IMR-90 (cell line): ENCODE data around the gene DGKQ. TPM values are rescaled to one million over a fixed set of nuclear protein-coding genes. Genes with fewer than 3 reads are reported as not detected.

ENCODE experiments used
- ATAC-seq: fragments of 200-7000 bp; cut with Tn5 transposase; 2 replicates; pipeline ENCODE4 v1.9.1; 2020; ENCODE audit warnings: low read depth, mild to moderate bottlenecking, moderate library complexity
- BruUV-seq: library from RNA; stranded (reverse); fragments of 400-500 nt; replicated peaks from 2 replicates; lab custom pipeline; 2021; lab: Mats Ljungman, UMichigan
- CTCF ChIA-PET: fragments of 300-600 bp; formaldehyde crosslinking; extraction: SDS; loops from one replicate; lab custom pipeline; 2021; ENCODE audit warnings: antibody characterized with exemption; lab: Yijun Ruan, JAX
- POLR2A ChIA-PET: fragments of 300-600 bp; sonication (Branson Sonifier 250); formaldehyde crosslinking; loops from one replicate; lab custom pipeline; 2022; ENCODE audit warnings: antibody characterized with exemption; ENCODE audit not compliant: unreplicated experiment; lab: Charles Lee
- DNase-seq: peaks from one replicate; pipeline ENCODE4 v3.0.0; 2013
- H2AFZ ChIP-seq: replicated peaks from 2 replicates; pipeline ENCODE3; 2013; ENCODE audit warnings: low read length, mild to moderate bottlenecking; ENCODE audit not compliant: poor library complexity
- H2AK5ac ChIP-seq: 2 replicates; pipeline ENCODE4 v1.6.1; 2013; ENCODE audit warnings: low read depth, low read length, inconsistent platforms
- H2AK9ac ChIP-seq: replicated peaks from 2 replicates; pipeline ENCODE3; 2013; ENCODE audit warnings: mild to moderate bottlenecking, low read depth, low read length, moderate library complexity; ENCODE audit not compliant: poor library complexity
- H2BK120ac ChIP-seq: 2 replicates; pipeline ENCODE4 v1.6.1; 2013; ENCODE audit warnings: low read depth, low read length, inconsistent platforms
- H2BK15ac ChIP-seq: 3 replicates; pipeline ENCODE4 v1.6.1; 2013; ENCODE audit warnings: low read depth, low read length, inconsistent platforms
- H2BK20ac ChIP-seq: 2 replicates; pipeline ENCODE4 v1.6.1; 2013; ENCODE audit warnings: low read depth, mild to moderate bottlenecking, inconsistent platforms, low read length, moderate library complexity
- H2BK5ac ChIP-seq: 2 replicates; pipeline ENCODE4 v1.6.1; 2013; ENCODE audit warnings: mild to moderate bottlenecking, low read depth, low read length, inconsistent platforms; ENCODE audit not compliant: poor library complexity, severe bottlenecking
- H3K14ac ChIP-seq: replicated peaks from 2 replicates; pipeline ENCODE4 v1.6.1; 2013; ENCODE audit warnings: low read depth, low read length, inconsistent platforms
- H3K18ac ChIP-seq: 2 replicates; pipeline ENCODE4 v1.6.1; 2013; ENCODE audit warnings: low read depth, low read length, control low read depth
- H3K23ac ChIP-seq: 2 replicates; pipeline ENCODE4 v1.6.1; 2013; ENCODE audit warnings: low read depth, low read length, inconsistent platforms
- H3K27ac ChIP-seq: 2 replicates; pipeline ENCODE4 v1.5.1; 2013; ENCODE audit warnings: mild to moderate bottlenecking, control low read depth, low read length; ENCODE audit not compliant: insufficient read depth
- H3K27me3 ChIP-seq: 2 replicates; pipeline ENCODE4 v1.6.1; 2013; ENCODE audit warnings: low read length; ENCODE audit not compliant: control insufficient read depth, insufficient read depth
- H3K36me3 ChIP-seq: 2 replicates; pipeline ENCODE4 v1.6.1; 2013; ENCODE audit warnings: low read length, mixed read lengths; ENCODE audit not compliant: control insufficient read depth, insufficient read depth
- H3K4ac ChIP-seq: 2 replicates; pipeline ENCODE4 v1.6.1; 2013; ENCODE audit warnings: low read depth, low read length, inconsistent platforms
- H3K4me1 ChIP-seq: 2 replicates; pipeline ENCODE4 v1.6.1; 2013; ENCODE audit warnings: low read length, mixed read lengths; ENCODE audit not compliant: control insufficient read depth, insufficient read depth
- H3K4me2 ChIP-seq: 2 replicates; pipeline ENCODE4 v1.6.1; 2013; ENCODE audit warnings: low read depth, mild to moderate bottlenecking, control low read depth, low read length, moderate library complexity
- H3K4me3 ChIP-seq: 2 replicates; pipeline ENCODE4 v1.5.1; 2013; ENCODE audit warnings: low read depth, mild to moderate bottlenecking, control low read depth, low read length, moderate library complexity; ENCODE audit not compliant: insufficient read depth
- H3K56ac ChIP-seq: 2 replicates; pipeline ENCODE4 v1.6.1; 2013; ENCODE audit warnings: low read length, inconsistent platforms; ENCODE audit not compliant: insufficient read depth; ENCODE audit errors: extremely low read depth
- H3K79me1 ChIP-seq, 2 experiments: 2 replicates each; pipeline ENCODE4 v1.6.1; 2013; ENCODE audit warnings: low read length in 2 of 2, inconsistent platforms in 1 of 2, low read depth in 1 of 2
- H3K9ac ChIP-seq: 2 replicates; pipeline ENCODE4 v1.6.1; 2013; ENCODE audit warnings: low read depth, low read length, control low read depth
- H3K9me1 ChIP-seq: 2 replicates; pipeline ENCODE4 v1.6.1; 2013; ENCODE audit warnings: low read length, inconsistent platforms; ENCODE audit not compliant: insufficient read depth
- H3K9me3 ChIP-seq: 2 replicates; pipeline ENCODE4 v1.6.1; 2013; ENCODE audit warnings: low read length; ENCODE audit not compliant: control insufficient read depth, insufficient read depth
- H4K20me1 ChIP-seq: 2 replicates; pipeline ENCODE4 v1.6.1; 2013; ENCODE audit warnings: low read length, inconsistent platforms; ENCODE audit not compliant: insufficient read depth
- H4K5ac ChIP-seq: 2 replicates; pipeline ENCODE4 v1.6.1; 2013; ENCODE audit warnings: mild to moderate bottlenecking, low read depth, low read length, control low read depth
- H4K8ac ChIP-seq, 2 experiments: 2 replicates each; pipeline ENCODE4 v1.6.1; 2013; ENCODE audit warnings: low read depth in 2 of 2, low read length in 2 of 2, control low read depth in 1 of 2, inconsistent platforms in 1 of 2
- H4K91ac ChIP-seq: 2 replicates; pipeline ENCODE4 v1.6.1; 2013; ENCODE audit warnings: low read depth, low read length, inconsistent platforms; ENCODE audit not compliant: insufficient read depth
- BHLHE40 ChIP-seq: fragments of 150-350 bp; IDR thresholded peaks from 2 replicates; pipeline ENCODE4 v1.6.1; 2016; ENCODE audit warnings: mild to moderate bottlenecking, low read depth, low read length
- CEBPB ChIP-seq: IDR thresholded peaks from 2 replicates; pipeline ENCODE4 v1.6.1; 2012; ENCODE audit warnings: low read depth, low read length, improper control_type of control experiment
- CHD1 ChIP-seq: IDR thresholded peaks from 2 replicates; pipeline ENCODE4 v1.6.1; 2012; ENCODE audit warnings: low read depth, low read length, improper control_type of control experiment
- FOS ChIP-seq: fragments of 150-350 bp; IDR thresholded peaks from 2 replicates; pipeline ENCODE4 v1.6.1; 2016; ENCODE audit warnings: low read depth, low read length
- MAFK ChIP-seq: IDR thresholded peaks from 2 replicates; pipeline ENCODE4 v1.6.1; 2012; ENCODE audit warnings: low read depth, low read length, improper control_type of control experiment
- MAZ ChIP-seq: IDR thresholded peaks from 2 replicates; pipeline ENCODE4 v1.6.1; 2012; ENCODE audit warnings: low read depth, mild to moderate bottlenecking, low read length, improper control_type of control experiment, moderate library complexity, borderline replicate concordance
- MXI1 ChIP-seq: IDR thresholded peaks from 2 replicates; pipeline ENCODE4 v1.6.1; 2012; ENCODE audit warnings: low read depth, mild to moderate bottlenecking, low read length, moderate library complexity, borderline replicate concordance
- POLR2A ChIP-seq: IDR thresholded peaks from 2 replicates; pipeline ENCODE4 v1.6.1; 2012; ENCODE audit warnings: mild to moderate bottlenecking, low read depth, low read length
- RAD21 ChIP-seq: IDR thresholded peaks from 2 replicates; pipeline ENCODE4 v1.6.1; 2012; ENCODE audit warnings: low read length, improper control_type of control experiment
- RCOR1 ChIP-seq: IDR thresholded peaks from 2 replicates; pipeline ENCODE4 v1.6.1; 2012; ENCODE audit warnings: mild to moderate bottlenecking, low read length, improper control_type of control experiment; ENCODE audit not compliant: insufficient replicate concordance
- RFX5 ChIP-seq: IDR thresholded peaks from 2 replicates; pipeline ENCODE4 v1.8.0; 2012; ENCODE audit warnings: low read depth, mild to moderate bottlenecking, low read length, moderate library complexity
- SMC3 ChIP-seq: fragments of 150-350 bp; IDR thresholded peaks from 2 replicates; pipeline ENCODE4 v1.6.1; 2016; ENCODE audit warnings: low read depth, mild to moderate bottlenecking, antibody characterized with exemption, low read length, moderate library complexity
- WGBS, 2 experiments: methylation state at CpG; one replicate each; pipeline versions ENCODE4 v1.1.5 to v1.1.7; 2013; ENCODE audit warnings: missing lambda C conversion rate in 2 of 2; ENCODE audit not compliant: insufficient read length in 1 of 2; ENCODE audit errors: extremely low coverage in 2 of 2; 5-methylcytosine and 5-hydroxymethylcytosine counted together
- dilution Hi-C: fragments of 300-500 bp; cut with HindIII; formaldehyde crosslinking; loops from one replicate; pipeline ENCODE4 v1.14.3; 2018; ENCODE audit warnings: low sequenced_read_pairs; ENCODE audit not compliant: unreplicated experiment
- in situ Hi-C: fragments of 300-500 bp; cut with MboI; formaldehyde crosslinking; loops from 3 replicates; pipeline ENCODE4 v1.14.3; 2019; ENCODE audit warnings: low sequenced_read_pairs, inconsistent platforms, mixed read lengths
- intact Hi-C: fragments of 100-400 bp; cut with micrococcal nuclease; formaldehyde crosslinking; loops from 2 replicates; pipeline ENCODE4 v1.10.0; 2022
- polyA plus RNA-seq, 3 experiments: library from polyadenylated mRNA; depleted of rRNA; stranded (reverse); fragments of >200 nt; gene quantifications; 2 replicates each; pipeline ENCODE4 v1.2.3, GENCODE V29; 2012; ENCODE audit warnings: low replicate concordance in 1 of 3
- total RNA-seq: library from RNA; depleted of rRNA; stranded (reverse); fragments of >200 nt; gene quantifications from 2 replicates; pipeline ENCODE4 v1.2.3, GENCODE V29; 2012
- TF ChIP-seq, protein P1 (sequence below): conservative IDR thresholded peaks from 2 replicates; pipeline ENCODE4 v1.5.1; 2012; ENCODE audit warnings: mild to moderate bottlenecking, low read depth, low read length, improper control_type of control experiment
- TF ChIP-seq, protein P2 (sequence below): fragments of 150-350 bp; IDR thresholded peaks from 2 replicates; pipeline ENCODE4 v1.6.1; 2016; ENCODE audit warnings: low read depth, mild to moderate bottlenecking, low read length, moderate library complexity, borderline replicate concordance
- TF ChIP-seq, protein P3 (sequence below): fragments of 150-350 bp; IDR thresholded peaks from 2 replicates; pipeline ENCODE4 v1.6.1; 2017; ENCODE audit warnings: mild to moderate bottlenecking, antibody characterized with exemption, low read length, low read depth

DGKQ gene
- total and polyA plus RNA-seq, 2 of the 4 experiments (the other 2 are of a cell fraction): 4.3 to 15.6 TPM

DNA sequence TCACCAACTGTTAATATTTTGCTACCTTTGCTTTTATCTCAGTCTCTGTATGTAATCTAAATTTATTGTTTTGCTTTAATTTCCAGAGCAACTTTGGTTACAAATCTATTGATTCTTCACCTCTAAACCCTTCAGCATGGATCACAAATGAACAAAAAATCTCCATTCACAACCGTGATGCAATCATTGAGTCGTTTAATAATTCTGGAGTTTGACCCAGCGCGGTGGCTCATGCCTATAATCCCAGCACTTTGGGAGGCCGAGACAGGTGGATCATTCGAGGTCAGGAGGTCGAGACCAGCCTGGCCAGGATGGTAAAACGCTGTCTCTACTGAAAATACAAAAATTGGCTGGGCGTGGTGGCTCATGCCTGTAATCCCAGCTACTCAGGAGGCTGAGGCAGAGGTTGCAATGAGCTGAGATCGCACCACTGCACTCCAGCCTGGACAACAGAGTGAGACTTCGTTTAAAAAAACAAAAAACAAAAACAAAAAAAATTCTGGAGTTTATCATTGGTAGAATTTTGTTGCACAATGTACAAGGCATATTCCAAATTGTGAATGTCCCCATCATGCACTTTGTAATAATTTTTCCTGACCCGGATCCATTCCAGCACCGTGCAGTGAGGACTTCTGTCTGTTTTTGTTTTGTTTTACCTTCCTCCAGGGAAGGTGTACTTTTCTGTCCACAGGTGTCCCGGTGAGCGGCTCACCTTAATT, 11.1 kb upstream of the DGKQ start:
- 67% methylated on average over 6 of the region's 15 CpGs; no CpG with 5 or more reads in 1 of the 2 experiments for WGBS, 2 experiments
- Histone ChIP-seq H3K4me3 (peak overlapping the region; percentile 12; the same call in 1 of the 2 replicates), H2BK120ac (no peak overlapping the region), H4K20me1 (no peaks in the 10 kb centered on the region; the same call in 1 of the 2 replicates), H3K36me3 (no peaks in the 10 kb centered on the region; the same call in 1 of the 2 replicates), H4K91ac (no peak overlapping the region), H3K9me3 (no peaks in the 10 kb centered on the region), H3K9me1 (peaks cover 6% of the 10 kb centered on the region), H2AFZ (peak overlapping the region; percentile 88), H3K23ac (no peak overlapping the region), H3K79me1 (peaks cover 5 to 34% of the 10 kb centered on the region in 2 experiments; a peak in 1 of 4 replicates), H3K14ac (no peak overlapping the region), H2AK5ac (no peak overlapping the region), H4K5ac (peak overlapping the region; percentile 12; the same call in 1 of the 2 replicates), H2AK9ac (no peak overlapping the region), H3K9ac (no peak overlapping the region; the same call in 1 of the 2 replicates), H3K4me2 (peak overlapping the region; percentile 64), H3K27ac (no peak overlapping the region), H3K4me1 (peaks cover 8% of the 10 kb centered on the region; the same call in 1 of the 2 replicates), H2BK20ac (no peak overlapping the region), H2BK5ac (no peak overlapping the region), H3K4ac (no peak overlapping the region), H3K18ac (no peak overlapping the region), H2BK15ac (no peak overlapping the region), H3K27me3 (no peaks in the 10 kb centered on the region), H3K56ac (no peak overlapping the region), H4K8ac (peak overlapping the region; percentile 63 to 84; a peak in 2 of 4 replicates)
- ChIA-PET POLR2A (no interaction called here), CTCF (no interaction called here)
- no peak for DNase-seq
- BruUV-seq: no TSS peak
- intact Hi-C loops (no loop called here), in situ Hi-C loops (no loop called here), dilution Hi-C loops (no loop called here)
- ATAC-seq: no peak
- no peak for TF ChIP-seq RCOR1
- TF ChIP-seq RFX5: no peak
- no peak for TF ChIP-seq POLR2A
- TF ChIP-seq CHD1: no peak
- no peak for TF ChIP-seq BHLHE40
- no peak for TF ChIP-seq RAD21
- no peak for TF ChIP-seq FOS
- no peak for TF ChIP-seq CEBPB
- TF ChIP-seq, protein P1, sequence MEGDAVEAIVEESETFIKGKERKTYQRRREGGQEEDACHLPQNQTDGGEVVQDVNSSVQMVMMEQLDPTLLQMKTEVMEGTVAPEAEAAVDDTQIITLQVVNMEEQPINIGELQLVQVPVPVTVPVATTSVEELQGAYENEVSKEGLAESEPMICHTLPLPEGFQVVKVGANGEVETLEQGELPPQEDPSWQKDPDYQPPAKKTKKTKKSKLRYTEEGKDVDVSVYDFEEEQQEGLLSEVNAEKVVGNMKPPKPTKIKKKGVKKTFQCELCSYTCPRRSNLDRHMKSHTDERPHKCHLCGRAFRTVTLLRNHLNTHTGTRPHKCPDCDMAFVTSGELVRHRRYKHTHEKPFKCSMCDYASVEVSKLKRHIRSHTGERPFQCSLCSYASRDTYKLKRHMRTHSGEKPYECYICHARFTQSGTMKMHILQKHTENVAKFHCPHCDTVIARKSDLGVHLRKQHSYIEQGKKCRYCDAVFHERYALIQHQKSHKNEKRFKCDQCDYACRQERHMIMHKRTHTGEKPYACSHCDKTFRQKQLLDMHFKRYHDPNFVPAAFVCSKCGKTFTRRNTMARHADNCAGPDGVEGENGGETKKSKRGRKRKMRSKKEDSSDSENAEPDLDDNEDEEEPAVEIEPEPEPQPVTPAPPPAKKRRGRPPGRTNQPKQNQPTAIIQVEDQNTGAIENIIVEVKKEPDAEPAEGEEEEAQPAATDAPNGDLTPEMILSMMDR: no peak
- no peak for TF ChIP-seq MAZ
- TF ChIP-seq, protein P2, sequence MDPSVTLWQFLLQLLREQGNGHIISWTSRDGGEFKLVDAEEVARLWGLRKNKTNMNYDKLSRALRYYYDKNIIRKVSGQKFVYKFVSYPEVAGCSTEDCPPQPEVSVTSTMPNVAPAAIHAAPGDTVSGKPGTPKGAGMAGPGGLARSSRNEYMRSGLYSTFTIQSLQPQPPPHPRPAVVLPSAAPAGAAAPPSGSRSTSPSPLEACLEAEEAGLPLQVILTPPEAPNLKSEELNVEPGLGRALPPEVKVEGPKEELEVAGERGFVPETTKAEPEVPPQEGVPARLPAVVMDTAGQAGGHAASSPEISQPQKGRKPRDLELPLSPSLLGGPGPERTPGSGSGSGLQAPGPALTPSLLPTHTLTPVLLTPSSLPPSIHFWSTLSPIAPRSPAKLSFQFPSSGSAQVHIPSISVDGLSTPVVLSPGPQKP: no peak
- TF ChIP-seq MAFK: no peak
- TF ChIP-seq, protein P3, sequence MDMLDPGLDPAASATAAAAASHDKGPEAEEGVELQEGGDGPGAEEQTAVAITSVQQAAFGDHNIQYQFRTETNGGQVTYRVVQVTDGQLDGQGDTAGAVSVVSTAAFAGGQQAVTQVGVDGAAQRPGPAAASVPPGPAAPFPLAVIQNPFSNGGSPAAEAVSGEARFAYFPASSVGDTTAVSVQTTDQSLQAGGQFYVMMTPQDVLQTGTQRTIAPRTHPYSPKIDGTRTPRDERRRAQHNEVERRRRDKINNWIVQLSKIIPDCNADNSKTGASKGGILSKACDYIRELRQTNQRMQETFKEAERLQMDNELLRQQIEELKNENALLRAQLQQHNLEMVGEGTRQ: no peak
- no peak for TF ChIP-seq MXI1
- TF ChIP-seq SMC3: no peak
